Panc1 (cell line): ENCODE data around the gene IGFBP6. TPM values are rescaled to one million over a fixed set of nuclear protein-coding genes. Genes with fewer than 3 reads are reported as not detected.

Experiments
- ATAC-seq: fragments of 200-7000 bp; cut with Tn5 transposase; 2 replicates; pipeline ENCODE4 v1.9.1; 2020; ENCODE audit warnings: mild to moderate bottlenecking, moderate library complexity
- BruUV-seq: library from RNA; stranded (reverse); fragments of 400-500 nt; replicated peaks from 2 replicates; lab custom pipeline; 2021; lab: Mats Ljungman, UMichigan
- CTCF ChIA-PET: fragments of 300-600 bp; sonication (Branson Sonifier 250); formaldehyde crosslinking; loops from one replicate; lab custom pipeline; 2022; ENCODE audit warnings: antibody characterized with exemption; lab: Charles Lee
- POLR2A ChIA-PET: fragments of 300-600 bp; sonication (Branson Sonifier 250); formaldehyde crosslinking; loops from one replicate; lab custom pipeline; 2022; ENCODE audit warnings: antibody characterized with exemption; lab: Charles Lee
- DNase-seq: peaks from one replicate; pipeline ENCODE4 v3.0.0-alpha.2; 2010; ENCODE audit warnings: low read depth, low spot score
- H3K27ac ChIP-seq: 2 replicates; pipeline ENCODE4 v1.5.1; 2011; ENCODE audit warnings: mild to moderate bottlenecking, low read length, inconsistent platforms
- H3K27me3 ChIP-seq: fragments of 200-500 bp; sonication (Bioruptor generic); 2 replicates; pipeline ENCODE4 v1.6.0; 2014; ENCODE audit warnings: low read length, inconsistent platforms; ENCODE audit not compliant: control insufficient read depth, insufficient read depth
- H3K36me3 ChIP-seq: fragments of 200-500 bp; sonication (Bioruptor generic); 2 replicates; pipeline ENCODE4 v1.5.1; 2014; ENCODE audit warnings: inconsistent platforms, mild to moderate bottlenecking, low read length, moderate library complexity; ENCODE audit not compliant: control insufficient read depth, insufficient read depth
- H3K4me1 ChIP-seq: 2 replicates; pipeline ENCODE4 v1.5.1; 2011; ENCODE audit warnings: inconsistent platforms, mild to moderate bottlenecking, low read length, moderate library complexity; ENCODE audit not compliant: control insufficient read depth, insufficient read depth
- H3K4me3 ChIP-seq, 2 experiments: 2 replicates each; pipeline ENCODE4 v1.5.1; 2011 to 2012; ENCODE audit warnings: low read depth in 2 of 2, low read length in 2 of 2, mild to moderate bottlenecking in 2 of 2, inconsistent platforms in 1 of 2, moderate library complexity in 1 of 2
- H3K9me3 ChIP-seq: fragments of 200-500 bp; sonication (Bioruptor generic); 2 replicates; pipeline ENCODE4 v1.5.1; 2014; ENCODE audit warnings: low read depth, mild to moderate bottlenecking, inconsistent platforms, low read length, moderate library complexity; ENCODE audit not compliant: control insufficient read depth, insufficient read depth
- CTCF ChIP-seq: fragments of 450-650 bp; IDR thresholded peaks from 2 replicates; pipeline ENCODE4 v1.5.1; 2017; ENCODE audit warnings: mild to moderate bottlenecking
- POLR2AphosphoS5 ChIP-seq: IDR thresholded peaks from 2 replicates; pipeline ENCODE4 v1.6.1; 2012; ENCODE audit warnings: mild to moderate bottlenecking, low read depth, low read length, moderate library complexity
- REST ChIP-seq, 2 experiments: IDR thresholded peaks; 2 replicates each; pipeline ENCODE4 v1.6.1; 2011 to 2012; ENCODE audit warnings: low read depth in 2 of 2, control low read depth in 1 of 2, low read length in 1 of 2, mild to moderate bottlenecking in 1 of 2, moderate library complexity in 1 of 2; ENCODE audit not compliant: insufficient read depth in 1 of 2
- SIN3A ChIP-seq: IDR thresholded peaks from 2 replicates; pipeline ENCODE4 v1.6.1; 2012; ENCODE audit warnings: low read depth, mild to moderate bottlenecking, low read length, moderate library complexity, borderline replicate concordance; ENCODE audit not compliant: insufficient read depth
- TCF7L2 ChIP-seq: IDR thresholded peaks from 2 replicates; pipeline ENCODE4 v1.6.1; 2011; ENCODE audit warnings: mild to moderate bottlenecking, low read depth, low read length, inconsistent platforms
- in situ Hi-C: cut with HindIII; loops from 2 replicates; pipeline ENCODE4 v1.10.0; 2016; ENCODE audit warnings: low sequenced_read_pairs, low pct_unique_long_range_greater_than_20kb
- intact Hi-C: fragments of 100-400 bp; cut with micrococcal nuclease; formaldehyde crosslinking; loops from one replicate; pipeline ENCODE4 v1.10.0; 2022; ENCODE audit not compliant: unreplicated experiment
- total RNA-seq: library from RNA; stranded (reverse); gene quantifications from one replicate; pipeline ENCODE4 v1.2.1, GENCODE V29; 2021; ENCODE audit not compliant: unreplicated experiment

Gene IGFBP6
- total RNA-seq, 1 experiment from 2014 or later, result 4.7 TPM

GRCh38 chr12:53071591-53072551, 25.6 kb upstream of the IGFBP6 start:
- no TSS peak for BruUV-seq
- POLR2A ChIA-PET, result interaction anchor here (0.6 to 0.7 kb wide), 2 partner anchors 8 to 207 kb away, joined by 3 to 5 read pairs; no protein-coding TSS in a partner anchor
- intact Hi-C loops, result no loop called here
- Histone ChIP-seq H3K9me3 (no peaks in the 10 kb centered on the region), H3K27ac (no peak overlapping the region), H3K4me3 (no peak overlapping the region), H3K4me1 (no peaks in the 10 kb centered on the region), H3K27me3 (no peaks in the 10 kb centered on the region), H3K36me3 (no peaks in the 10 kb centered on the region)
- CTCF ChIA-PET, result interaction anchor here (1.0 kb wide), 1 partner anchor 27 kb away, joined by 4 read pairs; no protein-coding TSS in a partner anchor
- in situ Hi-C loops, result no loop called here
- DNase-seq, result no peak
- no peak for ATAC-seq
- TF ChIP-seq CTCF (no peak), SIN3A (no peak), REST (IDR thresholded peaks at IDR 0.05; ENCODE audit: insufficient read depth in 1 of 2, low read depth in 2 of 2, low read length in 1 of 2) (no peak), TCF7L2 (no peak), POLR2AphosphoS5 (no peak)

- no peak for DNase-seq
- no TSS peak for BruUV-seq
- intact Hi-C loops (no loop called here), in situ Hi-C loops (no loop called here)
- Histone ChIP-seq H3K27me3 (no peaks in the 10 kb centered on the region), H3K9me3 (no peaks in the 10 kb centered on the region), H3K4me3 (no peak overlapping the region), H3K36me3 (no peaks in the 10 kb centered on the region), H3K27ac (no peak overlapping the region), H3K4me1 (0 out of 2 replicates have a peak, but pooled peaks cover 3% of the 10 kb centered on the region)
- TF ChIP-seq TCF7L2 (no peak), CTCF (no peak), SIN3A (no peak)
- POLR2A ChIA-PET, result no interaction called here
- no peak for ATAC-seq
- CTCF ChIA-PET, result interaction anchor here (0.6 kb wide), 1 partner anchor 177 kb away, joined by 6 read pairs; no protein-coding TSS in a partner anchor
These were observed 23.6 kb upstream of the IGFBP6 start for GRCh38 chr12:53073881-53074280.
